HCEC 1CT (cell line): ENCODE measurements around the gene CEP63.

Source experiments
- DNase-seq: peaks from one replicate; pipeline ENCODE4 v3.0.0-alpha.2; 2017

Gene CEP63

DNA sequence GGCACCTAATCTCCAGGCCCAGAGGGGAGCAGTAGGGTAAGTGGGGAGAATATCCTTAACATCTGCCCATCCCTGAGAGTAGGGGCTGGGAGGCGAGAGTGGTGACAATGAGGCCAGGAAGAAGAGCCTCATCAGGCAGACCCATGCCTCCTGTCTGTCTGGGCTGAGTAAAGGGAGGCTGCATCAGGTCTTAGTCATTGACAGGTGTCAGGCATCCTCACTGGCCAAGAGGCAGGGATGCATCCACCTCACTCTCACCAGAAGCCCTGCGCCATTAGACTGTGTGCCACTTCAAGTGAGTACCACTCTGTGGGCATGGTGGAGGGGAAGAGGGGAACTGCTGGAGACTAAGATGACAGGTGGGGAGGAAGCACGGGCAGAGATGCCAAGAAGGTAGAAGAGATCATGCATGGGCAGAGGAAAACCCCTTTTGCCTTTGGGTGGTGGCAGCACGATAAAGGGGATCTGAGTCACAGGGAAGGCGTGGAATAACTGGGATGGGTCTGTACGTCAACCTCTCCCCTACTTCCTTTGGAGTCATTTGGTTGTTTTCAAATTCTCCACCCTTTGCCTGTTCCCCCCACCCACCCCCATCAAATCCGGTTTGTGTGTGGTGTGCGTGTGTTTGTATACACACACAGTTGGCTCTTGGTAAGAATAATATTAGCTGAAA is 14.2 kb upstream of the CEP63 start:
- DNase-seq: peak; percentile 51

DNA sequence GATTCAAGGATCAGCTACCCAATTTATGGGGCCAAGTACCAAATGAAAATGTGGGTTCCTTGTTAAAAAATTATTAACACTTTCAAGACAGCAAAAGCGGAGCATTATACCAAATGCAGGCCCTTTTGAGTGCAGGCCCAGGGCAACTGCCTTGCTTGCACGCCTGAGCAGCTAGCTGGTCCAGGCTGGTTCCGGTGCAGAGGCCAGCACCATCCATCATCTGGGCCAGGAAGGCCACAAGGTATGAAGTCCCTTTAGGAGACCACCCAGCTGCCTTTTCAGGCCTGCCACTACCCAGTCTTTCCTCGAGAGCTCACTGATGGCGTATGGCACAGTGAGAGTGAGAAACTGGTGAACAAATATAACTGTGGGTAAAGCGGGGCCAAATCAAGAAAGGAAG is 13.0 kb upstream of the CEP63 start:
- no peak for DNase-seq

DNA sequence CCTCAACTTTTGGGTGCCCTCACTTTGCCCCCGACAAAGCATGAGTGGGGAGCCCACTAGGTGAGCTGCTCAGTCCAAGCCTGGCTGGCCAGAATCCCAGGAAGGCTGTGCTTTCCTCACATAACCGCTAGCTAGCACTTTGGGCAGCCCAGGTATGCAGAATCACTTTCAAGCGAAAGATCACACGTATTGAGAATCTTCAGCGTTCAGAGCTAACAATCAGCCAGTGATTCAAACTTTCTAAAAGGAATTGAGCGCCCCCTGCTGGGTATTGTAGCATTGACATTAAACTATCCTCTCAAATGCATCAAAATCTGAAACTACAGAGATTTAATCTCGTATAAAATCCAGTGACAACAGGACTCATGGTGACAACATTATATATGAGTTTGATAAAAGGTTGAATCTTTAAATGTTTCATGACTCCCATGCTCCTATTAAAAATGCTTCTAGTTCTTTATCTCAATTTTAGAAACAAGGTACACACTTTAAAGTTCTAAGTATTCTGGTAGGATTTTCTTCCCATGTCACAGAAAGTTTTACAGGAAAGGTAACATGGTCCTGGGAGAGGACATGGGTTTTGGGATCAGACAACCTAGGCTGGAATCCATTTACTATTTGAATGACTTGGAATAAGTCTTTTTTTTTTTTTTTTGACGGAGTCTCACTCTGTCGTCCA is 11.8 kb upstream of the CEP63 start:
- peak; percentile 56 for DNase-seq

DNA sequence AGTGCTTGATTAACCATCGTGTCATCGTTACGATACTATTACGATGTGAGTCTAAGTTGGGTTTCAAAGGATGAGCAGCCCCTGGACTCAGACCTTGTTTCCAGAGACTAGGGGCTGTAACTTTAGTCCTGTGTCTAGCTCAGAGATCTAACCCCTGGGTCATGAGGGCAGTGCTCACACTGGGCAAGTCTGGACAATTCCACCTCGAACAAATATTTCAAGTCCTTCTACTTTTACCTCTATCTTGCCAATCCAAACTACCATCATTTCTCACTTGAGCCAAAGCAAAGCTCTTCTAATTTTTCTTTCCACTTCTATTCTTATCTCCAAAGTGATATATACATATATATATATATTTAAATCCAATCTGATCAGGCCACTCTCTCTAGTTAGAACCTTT is 10.9 kb upstream of the CEP63 start:
- no peak for DNase-seq

DNA sequence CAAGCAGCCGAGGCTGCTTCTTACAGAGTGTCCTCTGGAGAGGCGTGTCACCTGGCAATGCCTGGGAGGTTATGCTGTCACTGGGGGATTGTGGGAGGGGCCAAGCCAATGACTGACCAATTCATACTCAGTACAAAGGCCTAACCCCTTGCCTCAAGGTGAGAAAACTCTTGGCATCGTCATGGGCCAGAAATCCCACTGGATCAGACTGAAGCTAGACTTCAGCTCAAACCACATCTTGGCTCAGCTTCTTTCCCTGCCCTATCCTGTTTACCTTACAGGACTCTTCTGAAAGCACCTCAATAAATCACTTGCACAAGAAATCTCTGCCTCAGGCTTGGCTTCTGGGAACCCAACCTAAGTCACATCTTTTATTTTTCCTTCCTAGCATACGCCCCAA is 9.6 kb upstream of the CEP63 start:
- DNase-seq: no peak

DNA sequence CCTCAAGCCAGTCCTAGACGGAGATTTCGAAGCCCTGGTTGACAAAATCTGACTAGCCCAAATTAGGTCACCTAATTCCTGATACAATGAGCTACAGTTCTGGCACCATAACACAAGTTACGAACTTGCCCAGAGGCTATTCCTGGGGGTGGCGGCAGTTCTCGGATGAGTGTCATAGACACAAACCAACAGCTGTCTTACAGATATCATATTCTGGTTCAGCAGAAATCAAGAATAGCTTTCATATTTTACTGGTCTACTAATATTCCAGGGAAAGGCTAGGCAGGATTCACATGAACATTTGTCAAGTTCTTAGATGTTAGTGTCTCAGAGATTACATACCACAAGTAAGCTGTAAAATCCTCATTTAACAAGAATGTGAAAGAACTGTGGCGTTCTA is 8.9 kb upstream of the CEP63 start:
- DNase-seq: no peak

DNA sequence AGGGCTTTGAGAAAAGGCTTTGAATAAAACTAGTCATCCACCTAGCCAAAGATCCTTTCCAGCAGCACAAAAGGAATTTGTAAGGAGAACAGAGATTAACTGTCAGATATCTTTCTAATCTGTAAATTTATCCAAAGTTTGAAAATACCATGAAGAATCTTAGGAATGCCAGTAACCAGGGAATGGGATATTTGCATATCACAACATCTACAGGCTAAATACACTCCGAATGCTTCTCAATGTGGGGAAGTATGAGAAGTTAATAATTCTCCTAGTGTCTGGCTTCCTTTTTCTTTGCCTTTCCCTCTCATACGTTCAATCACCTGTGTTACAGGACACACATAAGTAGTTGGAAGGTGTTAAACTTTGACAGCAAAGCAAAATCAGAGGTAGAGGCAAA is 7.9 kb upstream of the CEP63 start:
- no peak for DNase-seq

DNA sequence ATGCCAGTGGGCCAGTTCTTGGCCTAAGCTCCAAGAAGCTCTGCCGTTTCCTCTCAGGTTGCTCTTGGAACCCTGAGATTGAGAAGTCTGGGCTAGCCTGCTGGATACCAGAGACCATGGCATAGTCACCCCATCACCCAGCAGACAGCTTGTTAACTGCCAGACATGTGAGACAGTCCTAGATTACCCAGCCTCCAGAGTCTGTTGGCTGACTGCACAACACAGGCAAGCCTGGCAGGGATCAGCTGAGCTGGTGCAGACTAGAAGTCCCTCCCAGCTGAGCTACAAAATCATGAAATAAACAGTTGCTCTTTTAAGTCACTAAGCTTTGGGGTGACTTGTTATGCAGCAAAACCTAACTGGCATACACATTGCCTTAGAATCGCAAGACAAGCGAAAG is 5.3 kb upstream of the CEP63 start:
- DNase-seq: no peak

DNA sequence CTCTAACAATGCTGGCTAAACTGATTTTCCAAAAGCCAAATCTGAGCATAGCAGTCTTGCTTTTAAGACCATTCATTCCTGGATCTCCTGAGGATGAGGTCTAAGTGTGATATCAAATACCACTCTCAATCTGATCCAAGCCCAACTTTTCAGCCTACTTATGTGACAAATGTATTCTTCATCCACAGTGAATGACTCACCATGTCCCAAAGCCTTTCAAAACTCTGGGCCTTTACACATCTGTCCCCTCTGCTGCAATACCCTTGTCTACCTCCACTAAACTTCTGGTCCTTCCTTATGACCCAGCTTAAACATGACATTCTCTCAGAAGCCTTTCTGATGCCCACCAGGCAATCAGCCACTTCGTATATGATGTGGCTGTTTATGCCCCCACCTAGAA is 4.7 kb upstream of the CEP63 start:
- no peak for DNase-seq

DNA sequence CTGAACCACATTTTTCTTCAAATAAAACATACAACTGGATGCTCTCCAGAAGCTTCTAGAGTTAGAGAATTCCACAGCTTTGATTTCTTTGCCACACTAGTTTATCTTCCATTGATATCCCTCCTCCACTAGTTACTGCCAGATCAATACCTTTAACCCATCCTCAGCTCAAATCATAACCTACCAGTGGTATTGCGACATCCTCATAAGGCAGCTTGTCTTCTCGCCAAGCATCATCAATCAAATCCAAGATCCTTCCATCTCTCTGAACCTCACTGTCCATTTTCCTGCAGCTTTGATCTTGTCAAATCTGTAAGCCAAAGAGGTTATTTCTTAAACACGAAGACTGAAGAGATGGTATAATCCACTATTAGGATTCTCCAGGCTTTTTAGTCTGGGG is 3.2 kb upstream of the CEP63 start:
- DNase-seq: no peak

DNA sequence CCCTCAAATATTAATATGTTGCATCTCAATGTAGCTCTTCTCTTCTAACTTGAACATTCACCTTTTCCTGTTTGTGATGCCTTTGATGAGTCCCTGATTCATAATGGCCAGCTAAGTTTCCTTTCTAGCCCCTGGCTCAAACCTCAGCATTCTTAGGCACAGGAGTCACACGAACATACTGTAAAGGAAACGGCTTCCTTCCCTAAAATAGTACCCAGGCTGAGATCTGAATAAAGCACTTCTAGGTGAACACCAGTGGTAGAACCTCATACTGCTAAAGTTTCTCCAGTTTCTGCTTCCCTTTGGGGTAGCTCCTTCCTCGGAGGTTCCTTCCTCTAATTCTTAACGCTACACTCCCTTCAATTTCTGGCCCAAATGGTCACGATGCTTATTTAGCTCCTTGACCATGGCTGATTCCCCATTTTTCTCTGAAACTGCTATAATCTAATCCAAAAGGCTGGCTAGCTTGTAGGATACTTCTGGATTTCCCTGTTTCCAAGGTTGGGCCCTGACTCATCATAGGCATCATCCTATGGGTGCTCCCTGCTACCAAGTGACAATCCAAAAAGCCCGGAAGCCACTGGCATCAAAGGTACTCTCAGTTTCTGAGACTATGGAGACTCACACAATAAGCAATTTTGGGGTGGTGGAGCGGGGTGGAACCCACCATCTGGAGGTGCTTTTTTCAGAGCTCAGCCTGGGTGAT is 2.5 kb upstream of the CEP63 start:
- DNase-seq: peak; percentile 91

DNA sequence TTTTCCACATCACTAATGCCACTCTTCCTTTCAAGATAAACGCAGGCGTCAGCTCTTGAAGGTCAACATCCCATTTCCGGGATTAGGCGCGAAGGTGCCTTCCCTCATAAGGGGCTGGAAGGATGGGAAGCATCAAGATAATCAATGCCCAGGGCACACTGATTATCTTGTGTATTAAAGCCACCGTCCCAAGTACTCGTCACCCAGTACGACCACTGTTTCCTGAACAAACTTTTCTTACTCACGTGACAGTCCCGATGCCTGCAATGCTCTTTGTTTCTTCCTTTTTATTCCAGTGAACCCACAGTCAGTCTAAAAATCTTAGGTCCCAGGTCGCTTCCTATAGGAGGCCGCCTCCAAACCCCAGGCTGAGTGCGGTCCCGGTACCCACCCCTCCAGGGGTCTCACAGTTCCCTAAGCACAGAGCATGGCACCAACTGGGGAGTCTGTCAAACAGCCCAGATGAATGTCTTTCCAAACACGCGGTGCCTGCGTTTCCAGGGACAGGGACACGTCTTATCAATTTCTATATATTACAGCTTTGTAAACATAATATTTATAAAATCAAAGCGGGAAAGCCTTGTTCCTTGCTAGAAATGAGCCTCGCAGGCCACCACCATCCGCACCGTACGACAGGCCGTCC is 661 bp upstream of the CEP63 start:
- peak; percentile 27 for DNase-seq

DNA sequence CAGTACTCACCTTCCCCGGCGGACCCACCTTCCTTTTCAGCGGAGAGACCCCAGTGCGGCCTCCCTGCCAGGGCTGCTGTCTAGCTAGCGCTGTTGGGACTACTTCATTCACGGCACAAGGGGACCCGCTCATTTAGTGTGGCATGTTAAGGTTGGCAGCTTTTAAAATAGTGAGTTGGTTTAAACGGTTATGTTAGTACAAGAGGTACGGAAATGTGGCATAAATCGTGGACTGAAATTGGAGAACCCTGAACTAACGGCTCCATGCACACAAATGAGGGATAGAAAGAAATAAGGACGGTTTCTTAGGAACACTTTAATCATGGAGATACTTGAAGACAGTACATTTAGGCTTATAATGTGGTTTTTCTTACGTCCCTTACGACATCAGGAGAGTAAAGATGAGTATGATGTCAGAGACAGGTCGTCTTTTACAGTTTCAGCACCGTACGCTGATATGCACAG is 752 bp downstream of the CEP63 start:
- peak; percentile 25 for DNase-seq

DNA sequence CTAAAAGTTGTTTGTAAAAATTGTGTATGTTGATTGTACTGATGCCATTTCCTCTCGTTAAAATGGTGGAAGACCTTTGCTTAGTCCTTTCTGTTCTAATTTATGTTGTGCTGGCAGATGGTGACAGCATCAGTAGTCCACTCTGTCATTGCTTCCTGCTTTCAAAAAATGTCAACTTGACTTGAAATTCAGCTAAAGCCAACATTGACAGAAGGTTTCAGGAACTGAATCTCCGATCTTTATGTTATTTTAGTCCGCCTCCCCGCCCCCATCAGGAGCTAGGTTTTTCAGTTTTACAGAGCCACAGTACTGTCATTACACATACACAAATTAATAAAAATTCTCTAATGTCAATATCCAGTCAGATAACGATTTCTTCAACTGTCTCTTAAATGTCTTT is 1.5 kb downstream of the CEP63 start:
- DNase-seq: no peak

DNA sequence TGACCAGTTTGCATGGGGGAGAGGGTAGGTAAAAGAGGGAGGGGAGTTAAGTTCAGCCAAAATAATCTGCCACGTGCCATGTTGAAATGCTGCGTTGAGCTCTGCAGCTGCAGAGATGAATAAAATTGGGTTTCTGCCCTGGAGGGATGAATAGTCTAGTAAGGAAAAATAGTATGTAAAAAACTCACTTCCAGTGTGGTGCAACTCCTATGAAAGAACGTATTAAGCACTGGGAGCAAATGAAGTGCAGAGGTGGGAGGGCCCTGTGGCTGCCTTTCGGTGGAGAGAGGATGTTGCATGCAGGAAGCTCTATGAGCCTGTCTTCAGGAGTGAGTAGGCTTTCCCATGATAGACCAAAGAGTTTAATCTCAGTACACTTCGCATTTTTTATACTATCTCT is 8.6 kb downstream of the CEP63 start:
- no peak for DNase-seq

DNA sequence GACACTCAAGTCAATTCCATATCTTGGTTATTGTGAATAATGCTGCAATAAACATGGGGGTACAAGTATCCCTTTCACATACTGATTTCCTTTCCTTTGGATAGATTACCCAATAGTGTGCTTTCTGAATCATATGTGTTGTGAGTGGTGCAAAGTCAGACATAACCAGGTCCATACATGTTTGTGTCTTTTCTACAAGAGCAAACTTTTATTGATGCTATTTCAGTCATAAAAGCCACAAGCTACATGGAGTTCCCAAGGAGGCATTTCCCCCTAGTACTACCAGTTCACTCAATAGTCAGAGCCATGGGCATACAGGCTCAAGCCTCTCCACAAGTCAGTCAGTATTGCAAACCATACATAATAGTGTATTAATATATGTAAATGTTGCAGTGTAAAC is 10.1 kb downstream of the CEP63 start:
- DNase-seq: no peak

DNA sequence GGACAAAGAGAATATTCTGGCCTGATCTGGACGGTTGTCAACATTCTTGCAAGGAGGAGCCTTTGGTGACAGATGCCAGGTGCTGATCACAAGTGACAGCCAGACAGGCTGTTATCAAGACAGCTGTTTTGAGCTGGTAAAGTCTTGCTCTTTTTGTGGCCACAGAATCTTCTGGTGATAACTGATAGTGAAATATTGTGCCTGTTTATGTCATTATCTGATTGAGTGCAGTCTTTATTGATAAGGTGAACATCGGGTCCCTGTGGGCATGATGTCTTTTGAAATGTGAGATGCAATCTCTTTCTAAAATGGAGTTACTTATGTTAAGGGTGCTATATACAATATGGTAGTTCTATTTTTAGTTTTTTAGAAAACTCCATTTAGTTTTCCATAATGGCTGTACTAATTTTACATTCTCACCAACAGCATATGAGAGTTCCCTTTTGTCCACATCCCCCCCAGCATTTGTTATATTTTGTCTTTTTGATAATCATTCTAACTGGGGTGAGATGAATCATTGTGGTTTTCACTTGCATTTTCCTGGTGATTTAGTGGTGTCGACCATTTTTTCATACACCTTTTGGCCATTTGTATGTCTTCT is 10.7 kb downstream of the CEP63 start:
- DNase-seq: no peak

DNA sequence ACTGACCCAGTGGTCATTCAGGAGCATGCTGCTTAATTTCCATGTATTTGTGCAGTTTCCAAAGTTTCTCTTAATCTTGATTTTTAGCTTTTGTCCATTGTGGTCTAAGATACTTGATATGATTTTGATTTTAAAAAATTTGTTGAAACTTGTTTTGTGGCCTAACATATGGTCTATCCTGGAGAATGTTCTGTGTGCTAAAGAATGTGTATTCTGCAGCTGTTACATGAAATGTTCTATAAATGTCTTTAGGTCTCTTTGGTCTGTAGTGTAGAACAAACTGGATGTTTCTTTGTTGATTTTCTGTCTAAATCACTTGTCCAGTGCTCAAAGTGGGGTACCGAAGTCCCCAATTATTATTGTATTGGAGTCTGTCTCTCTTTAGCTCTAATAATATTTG is 17.4 kb downstream of the CEP63 start:
- no peak for DNase-seq

DNA sequence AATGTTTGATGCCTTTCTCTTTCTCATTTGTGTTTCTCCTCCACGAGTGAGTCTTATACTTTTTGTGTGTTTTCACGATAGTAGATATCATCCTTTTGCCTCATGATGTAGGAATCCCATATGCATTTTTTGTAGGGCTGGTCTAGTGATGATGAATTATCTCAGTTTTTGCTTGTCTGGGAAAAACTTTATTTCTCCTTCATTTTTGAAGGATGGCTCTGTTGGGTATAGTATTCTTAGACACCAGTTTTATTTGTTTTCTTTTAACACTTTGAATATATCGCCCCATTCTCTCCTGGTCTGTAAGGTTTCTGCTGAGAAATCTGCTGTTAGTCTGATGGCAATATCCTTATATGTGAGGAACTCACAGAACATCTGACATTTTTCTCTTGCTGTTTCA is 18.3 kb downstream of the CEP63 start:
- no peak for DNase-seq

DNA sequence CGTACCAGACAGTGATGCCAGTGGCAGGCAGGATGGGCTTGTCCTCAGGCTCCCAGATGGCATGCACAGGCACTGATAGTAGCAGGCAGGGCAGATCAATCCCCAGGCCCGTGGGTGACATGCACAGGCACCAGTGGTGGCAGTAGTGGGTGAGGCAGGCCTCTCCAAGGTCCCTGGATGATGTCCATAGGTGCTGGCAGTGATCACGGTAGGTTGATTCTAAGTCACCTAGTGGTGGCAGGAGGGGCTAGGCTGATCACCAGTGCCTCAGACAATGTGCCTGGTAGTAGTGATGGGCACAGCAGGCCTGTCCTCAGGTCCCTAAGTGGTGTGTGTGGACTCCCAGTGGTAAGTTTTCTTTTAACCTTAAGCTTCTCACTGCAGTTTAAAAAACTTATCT is 19.6 kb downstream of the CEP63 start:
- DNase-seq: no peak

DNA sequence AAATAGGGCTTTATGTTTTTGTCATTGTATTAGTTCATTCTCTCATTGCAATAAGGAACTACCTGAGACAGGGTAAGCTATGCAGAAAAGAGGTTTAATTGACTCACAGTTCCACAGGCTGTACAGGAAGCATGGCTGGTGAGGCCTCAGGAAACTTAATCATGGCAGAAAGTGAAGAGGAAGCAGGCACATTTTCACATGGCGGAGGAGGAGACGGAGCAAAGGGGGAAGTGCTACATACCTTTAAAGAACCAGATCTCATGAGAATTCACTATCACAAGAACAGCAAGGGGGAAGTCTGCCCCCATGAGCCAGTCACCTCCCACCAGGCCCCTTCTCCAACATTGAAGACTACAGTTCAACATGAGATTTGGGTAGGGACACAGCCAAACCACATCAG is 25.6 kb downstream of the CEP63 start:
- DNase-seq: no peak

DNA sequence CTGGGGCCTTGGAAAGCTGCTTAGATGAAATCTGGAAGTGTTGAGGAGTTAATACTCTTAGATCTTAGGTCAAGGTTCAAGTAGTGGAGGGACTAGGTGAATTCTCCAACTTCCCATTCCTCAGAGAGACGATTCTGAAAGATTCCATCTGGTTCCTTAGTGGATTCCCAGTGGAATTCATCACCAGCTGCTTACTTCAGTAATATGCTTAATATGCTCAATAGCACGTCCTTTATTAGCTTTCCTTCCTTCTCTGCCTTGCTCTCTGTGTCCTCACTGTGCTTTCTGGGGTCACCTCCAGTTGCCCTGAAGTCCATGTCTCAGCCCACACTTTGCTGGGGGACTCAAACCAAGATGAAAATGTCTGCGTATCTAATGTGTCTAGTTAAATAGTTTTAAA is 31.0 kb downstream of the CEP63 start:
- DNase-seq: peak; percentile 22

DNA sequence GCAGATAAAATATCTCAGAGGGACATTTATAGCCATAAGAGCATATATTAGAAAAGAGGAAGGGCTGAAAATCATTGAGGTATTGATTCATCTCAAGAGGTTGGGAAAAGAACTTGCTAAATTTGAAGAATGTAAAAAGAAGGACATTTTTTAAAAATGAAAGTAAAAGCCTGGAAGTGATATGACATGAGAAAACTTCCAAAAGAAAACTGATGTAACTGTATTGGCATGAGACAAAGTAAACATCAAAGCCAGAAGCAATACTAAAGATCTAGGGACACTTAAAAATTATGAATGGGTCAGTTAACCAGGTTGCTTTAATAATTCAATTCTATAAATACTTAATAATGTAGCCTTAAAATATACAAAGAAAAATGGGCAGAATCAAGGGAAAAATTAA is 31.9 kb downstream of the CEP63 start:
- DNase-seq: peak; percentile 62
